ENCODE measurements around the gene NGEF. TPM values are rescaled to one million over a fixed set of nuclear protein-coding genes. Genes with fewer than 3 reads are reported as not detected.

The NGEF gene
- total RNA-seq, 1 donor from 2014 or later, result 0.16 TPM

DNA sequence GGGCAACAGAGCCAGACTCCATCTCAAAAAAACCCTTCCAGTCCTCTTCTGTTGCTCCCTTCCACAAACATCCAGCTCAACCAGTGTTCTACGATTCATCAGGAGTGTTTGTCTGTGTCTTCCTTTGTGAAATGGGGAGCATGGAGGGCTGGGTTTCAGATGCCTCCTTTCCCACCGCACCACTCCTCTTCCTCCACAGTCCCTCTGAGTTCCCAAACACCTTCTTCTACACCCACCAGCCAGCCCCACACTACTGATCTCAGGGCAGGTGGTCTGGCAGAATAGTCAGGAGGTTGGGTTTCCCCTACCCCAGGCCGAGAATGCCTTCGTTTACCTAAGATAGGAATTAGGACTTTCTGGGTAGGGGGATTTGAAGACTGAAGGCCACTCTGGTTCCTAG, 36.9 kb downstream of the NGEF start:
- Histone ChIP-seq H3K27me3 (ENCODE audit: low read depth) (peaks cover 79% of the 10 kb centered on the region), H3K4me3 (no peak overlapping the region), H3K27ac (replicated peaks) (no peak overlapping the region), H3K36me3 (no peaks in the 10 kb centered on the region), H3K4me1 (no peaks in the 10 kb centered on the region), H3K9me3 (replicated peaks) (peaks cover 6% of the 10 kb centered on the region)
- intact Hi-C loops (cut with micrococcal nuclease), result no loop called here
- TF ChIP-seq CTCF (IDR thresholded peaks at IDR 0.05; ENCODE audit: borderline replicate concordance), result no peak
- DNase-seq, result no peak

GRCh38 chr2:232974396-232974795, 38.7 kb downstream of the NGEF start:
- no peak for DNase-seq
- intact Hi-C loops (cut with micrococcal nuclease), result no loop called here
- H3K4me3 ChIP-seq, result no peak overlapping the region
- H3K36me3 ChIP-seq, result no peaks in the 10 kb centered on the region
- no peak for TF ChIP-seq CTCF (IDR thresholded peaks at IDR 0.05; ENCODE audit: borderline replicate concordance)
- H3K4me1 ChIP-seq, result no peaks in the 10 kb centered on the region
- H3K27me3 ChIP-seq (ENCODE audit: low read depth), result peaks cover 61% of the 10 kb centered on the region
- H3K9me3 ChIP-seq (replicated peaks), result peaks cover 6% of the 10 kb centered on the region
- no peak overlapping the region for H3K27ac ChIP-seq (replicated peaks)

DNA sequence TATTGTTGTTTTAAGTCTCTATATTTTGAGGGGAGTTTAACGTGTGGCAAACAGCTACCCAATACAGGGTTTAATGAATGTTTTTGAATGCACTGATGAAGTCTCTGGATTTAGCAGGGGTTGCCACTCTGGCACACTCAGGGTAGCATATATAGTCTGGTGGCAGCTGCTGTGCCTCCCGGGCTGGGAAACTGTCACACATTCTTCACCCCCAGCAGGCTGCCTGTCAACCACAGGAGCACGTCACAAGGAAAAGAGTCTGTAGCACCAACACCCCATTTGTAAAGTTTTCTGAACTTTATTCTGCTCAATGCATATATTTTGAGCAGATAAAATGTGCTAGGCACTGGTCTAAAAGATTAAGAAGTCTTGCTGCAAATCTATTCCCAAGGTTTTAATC, 39.3 kb downstream of the NGEF start:
- no peak for TF ChIP-seq CTCF (IDR thresholded peaks at IDR 0.05; ENCODE audit: borderline replicate concordance)
- Histone ChIP-seq H3K27me3 (ENCODE audit: low read depth) (peaks cover 60% of the 10 kb centered on the region), H3K36me3 (no peaks in the 10 kb centered on the region), H3K4me1 (no peaks in the 10 kb centered on the region), H3K4me3 (no peak overlapping the region), H3K27ac (replicated peaks) (no peak overlapping the region), H3K9me3 (replicated peaks) (peaks cover 6% of the 10 kb centered on the region)
- intact Hi-C loops (cut with micrococcal nuclease), result no loop called here
- DNase-seq, result no peak

DNA sequence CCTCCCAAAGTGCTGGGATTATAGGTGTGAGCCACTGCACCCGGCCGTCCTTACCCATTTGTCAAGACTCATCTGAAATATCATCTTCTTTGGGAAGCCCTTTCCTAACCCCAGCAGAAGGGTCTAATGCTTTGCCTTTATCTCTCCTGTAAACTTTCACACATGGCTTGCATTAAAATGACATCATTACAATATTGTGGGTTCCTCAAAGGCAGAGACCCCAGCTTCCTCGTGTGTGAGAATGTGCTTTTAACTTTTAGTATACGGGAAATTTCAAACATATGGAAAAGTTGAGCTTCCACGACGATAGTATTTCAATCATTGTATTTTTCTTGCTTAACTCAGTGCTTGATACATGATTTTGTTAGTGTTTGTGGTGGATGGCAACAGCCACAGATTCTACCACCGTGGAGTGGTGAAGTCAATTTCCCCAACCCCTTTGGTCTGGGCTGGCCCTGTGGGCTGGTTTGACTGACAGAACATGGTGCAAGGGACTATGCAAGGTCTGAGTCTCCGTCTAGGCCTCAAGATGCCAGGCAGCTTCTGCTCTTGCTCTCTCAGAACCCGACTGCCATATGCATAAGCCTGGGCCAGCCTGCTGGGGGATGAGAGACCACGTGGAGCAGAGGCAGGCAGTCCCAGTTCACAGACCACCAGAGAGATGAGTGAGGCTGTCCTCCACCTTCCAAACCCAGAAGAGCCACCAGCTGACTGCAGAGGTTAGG, 39.9 kb downstream of the NGEF start:
- Histone ChIP-seq H3K36me3 (no peaks in the 10 kb centered on the region), H3K9me3 (replicated peaks) (peaks cover 6% of the 10 kb centered on the region), H3K27me3 (ENCODE audit: low read depth) (peaks cover 60% of the 10 kb centered on the region), H3K4me1 (no peaks in the 10 kb centered on the region), H3K4me3 (no peak overlapping the region), H3K27ac (replicated peaks) (no peak overlapping the region)
- no peak for TF ChIP-seq CTCF (IDR thresholded peaks at IDR 0.05; ENCODE audit: borderline replicate concordance)
- no peak for DNase-seq
- intact Hi-C loops (cut with micrococcal nuclease), result no loop called here

GRCh38 chr2:232971744-232972143, 41.3 kb downstream of the NGEF start:
- no peaks in the 10 kb centered on the region for H3K36me3 ChIP-seq
- peaks cover 47% of the 10 kb centered on the region for H3K27me3 ChIP-seq (ENCODE audit: low read depth)
- H3K4me1 ChIP-seq, result no peaks in the 10 kb centered on the region
- H3K27ac ChIP-seq (replicated peaks), result no peak overlapping the region
- intact Hi-C loops (cut with micrococcal nuclease), result no loop called here
- H3K4me3 ChIP-seq, result no peak overlapping the region
- H3K9me3 ChIP-seq (replicated peaks), result peaks cover 6% of the 10 kb centered on the region
- TF ChIP-seq CTCF (IDR thresholded peaks at IDR 0.05; ENCODE audit: borderline replicate concordance), result no peak
- DNase-seq, result no peak

Data from left ventricle myocardium inferior (tissue), 1 donor.